Measurements from ENCODE around the gene PPP2R2B. TPM values are rescaled to one million over a fixed set of nuclear protein-coding genes. Genes with fewer than 3 reads are reported as not detected.

Gene PPP2R2B
- total and polyA plus RNA-seq, 2 experiments from 2014 or later = 14.4 to 21.1 TPM

DNA sequence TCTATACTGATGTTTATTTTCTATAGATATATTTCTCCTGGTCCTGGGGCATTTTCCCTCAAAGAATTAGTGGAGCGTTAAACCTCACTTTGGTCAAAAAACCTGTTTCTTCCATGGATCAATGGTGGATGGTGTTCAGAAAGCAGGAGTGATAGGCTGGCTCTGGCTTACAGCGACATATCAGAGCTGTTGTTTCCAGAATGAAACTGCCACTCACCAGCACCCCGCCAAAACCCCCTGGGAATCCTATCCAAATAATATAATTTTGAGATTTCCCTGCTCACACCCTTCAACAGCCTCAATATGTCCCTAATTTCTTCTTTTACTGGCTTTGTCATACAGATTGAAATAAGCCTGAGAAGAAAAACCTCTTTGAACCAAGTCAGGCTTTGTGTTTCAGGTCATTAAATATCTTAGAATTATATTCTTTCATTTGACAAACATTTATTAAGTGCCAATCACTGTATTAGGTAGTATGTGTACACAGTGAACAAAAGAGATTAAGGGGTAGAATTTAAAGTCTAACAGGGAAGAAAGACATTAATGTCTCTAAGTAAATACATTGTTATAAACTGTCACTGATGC lies 218.1 kb downstream of the PPP2R2B start:
- Histone ChIP-seq H3K4me1 (ENCODE audit: low read depth) (no peaks in the 10 kb centered on the region), H3K9me3 (ENCODE audit: low read depth) (no peaks in the 10 kb centered on the region), H3K36me3 (no peaks in the 10 kb centered on the region), H3K4me3 (no peak overlapping the region), H3K27ac (no peak overlapping the region), H3K27me3 (no peaks in the 10 kb centered on the region)
- no peak for DNase-seq (ENCODE audit: low read depth in 1 of 2, low spot score in 1 of 2)
- TF ChIP-seq, protein P1, sequence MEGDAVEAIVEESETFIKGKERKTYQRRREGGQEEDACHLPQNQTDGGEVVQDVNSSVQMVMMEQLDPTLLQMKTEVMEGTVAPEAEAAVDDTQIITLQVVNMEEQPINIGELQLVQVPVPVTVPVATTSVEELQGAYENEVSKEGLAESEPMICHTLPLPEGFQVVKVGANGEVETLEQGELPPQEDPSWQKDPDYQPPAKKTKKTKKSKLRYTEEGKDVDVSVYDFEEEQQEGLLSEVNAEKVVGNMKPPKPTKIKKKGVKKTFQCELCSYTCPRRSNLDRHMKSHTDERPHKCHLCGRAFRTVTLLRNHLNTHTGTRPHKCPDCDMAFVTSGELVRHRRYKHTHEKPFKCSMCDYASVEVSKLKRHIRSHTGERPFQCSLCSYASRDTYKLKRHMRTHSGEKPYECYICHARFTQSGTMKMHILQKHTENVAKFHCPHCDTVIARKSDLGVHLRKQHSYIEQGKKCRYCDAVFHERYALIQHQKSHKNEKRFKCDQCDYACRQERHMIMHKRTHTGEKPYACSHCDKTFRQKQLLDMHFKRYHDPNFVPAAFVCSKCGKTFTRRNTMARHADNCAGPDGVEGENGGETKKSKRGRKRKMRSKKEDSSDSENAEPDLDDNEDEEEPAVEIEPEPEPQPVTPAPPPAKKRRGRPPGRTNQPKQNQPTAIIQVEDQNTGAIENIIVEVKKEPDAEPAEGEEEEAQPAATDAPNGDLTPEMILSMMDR (IDR thresholded peaks at IDR 0.05; ENCODE audit: low read depth, low read length) = no peak

DNA sequence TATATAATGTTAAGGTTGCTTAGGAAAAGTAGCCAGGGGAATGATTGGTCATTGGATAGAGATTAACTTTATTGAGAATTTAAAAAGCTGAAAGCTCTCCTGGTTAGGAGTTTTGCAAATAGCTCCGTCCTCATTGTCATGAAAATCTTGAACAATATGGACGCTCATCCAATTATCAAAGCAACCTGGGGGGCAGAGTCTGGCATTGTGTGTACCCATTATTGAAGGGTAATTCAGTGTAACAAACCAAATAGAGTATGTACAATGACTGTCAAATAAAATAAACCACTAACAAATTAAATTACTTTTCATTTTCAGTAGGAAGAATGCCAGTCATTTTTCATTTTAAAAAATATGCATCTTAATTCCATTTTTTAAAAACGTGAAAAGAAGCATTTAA lies 218.6 kb downstream of the PPP2R2B start:
- Histone ChIP-seq H3K9me3 (ENCODE audit: low read depth) (no peaks in the 10 kb centered on the region), H3K4me3 (no peak overlapping the region), H3K4me1 (ENCODE audit: low read depth) (no peaks in the 10 kb centered on the region), H3K27ac (no peak overlapping the region), H3K36me3 (no peaks in the 10 kb centered on the region), H3K27me3 (no peaks in the 10 kb centered on the region)
- DNase-seq (ENCODE audit: low read depth in 1 of 2, low spot score in 1 of 2) = no peak
- TF ChIP-seq, protein P1 (IDR thresholded peaks at IDR 0.05; ENCODE audit: low read depth, low read length) = no peak

DNA sequence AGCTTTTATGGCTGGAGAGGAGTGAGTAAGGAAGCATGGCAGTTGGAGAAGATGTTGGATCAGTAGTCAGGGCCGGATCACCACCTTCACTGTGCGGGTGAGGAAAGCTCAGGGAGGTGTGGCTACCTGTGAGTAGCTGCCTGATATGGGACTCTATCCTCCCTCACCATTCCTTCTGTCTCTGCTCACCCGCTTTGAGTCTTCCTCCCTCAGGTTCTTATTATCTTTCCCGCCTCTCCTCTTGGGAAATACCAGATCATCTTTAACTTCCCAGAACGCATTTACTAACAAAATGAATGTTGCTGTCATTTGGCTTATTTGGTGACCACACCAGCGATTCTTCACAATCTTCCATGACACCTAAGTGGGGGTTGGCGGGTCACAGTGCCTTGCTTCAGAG lies 221.9 kb downstream of the PPP2R2B start:
- Histone ChIP-seq H3K9me3 (ENCODE audit: low read depth) (no peaks in the 10 kb centered on the region), H3K36me3 (no peaks in the 10 kb centered on the region), H3K27ac (no peak overlapping the region), H3K4me1 (ENCODE audit: low read depth) (no peaks in the 10 kb centered on the region), H3K27me3 (no peaks in the 10 kb centered on the region), H3K4me3 (no peak overlapping the region)
- no peak for DNase-seq (ENCODE audit: low read depth in 1 of 2, low spot score in 1 of 2)
- TF ChIP-seq, protein P1 (IDR thresholded peaks at IDR 0.05; ENCODE audit: low read depth, low read length) = no peak

DNA sequence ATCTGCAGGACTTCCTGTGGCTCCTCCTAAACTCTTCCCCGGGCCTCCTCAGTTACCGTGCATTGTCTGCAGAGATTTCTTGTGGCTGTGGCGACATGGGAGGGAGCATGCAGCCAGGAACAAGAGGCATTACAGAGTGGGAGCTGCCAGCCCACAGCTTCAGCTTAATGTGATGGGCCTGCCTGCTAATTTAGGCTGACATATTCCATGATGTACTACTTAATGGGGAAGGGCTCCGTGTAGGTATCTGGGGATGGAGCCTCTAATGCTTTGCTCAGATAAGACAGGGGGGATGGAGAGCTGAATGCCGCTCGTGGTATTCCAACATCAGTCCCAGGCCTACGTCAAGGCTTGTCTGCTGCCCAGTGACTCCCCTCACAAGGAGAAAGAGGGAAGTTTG lies 225.0 kb downstream of the PPP2R2B start:
- Histone ChIP-seq H3K4me1 (ENCODE audit: low read depth) (no peaks in the 10 kb centered on the region), H3K27me3 (no peaks in the 10 kb centered on the region), H3K9me3 (ENCODE audit: low read depth) (no peaks in the 10 kb centered on the region), H3K4me3 (no peak overlapping the region), H3K36me3 (no peaks in the 10 kb centered on the region), H3K27ac (no peak overlapping the region)
- no peak for DNase-seq (ENCODE audit: low read depth in 1 of 2, low spot score in 1 of 2)
- TF ChIP-seq, protein P1 (IDR thresholded peaks at IDR 0.05; ENCODE audit: low read depth, low read length) = no peak

DNA sequence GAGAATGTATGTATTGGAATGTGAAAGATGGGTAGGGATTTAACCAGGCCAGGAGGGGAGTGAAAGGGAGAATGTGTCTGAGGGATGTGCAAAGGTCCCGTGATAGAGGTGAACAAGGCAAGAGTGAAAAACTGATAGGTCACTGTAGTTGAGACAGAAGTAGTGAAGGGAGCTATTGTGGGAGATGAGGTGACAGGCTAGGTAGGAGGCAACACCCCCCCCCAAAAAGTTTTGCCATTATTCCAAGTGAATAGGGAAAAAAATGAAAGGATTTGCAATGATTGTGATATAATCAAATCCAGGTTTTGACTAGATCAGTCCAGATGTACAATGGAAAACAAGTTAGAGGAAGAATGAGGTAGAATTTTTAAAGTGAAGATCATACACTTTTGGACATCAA lies 226.0 kb downstream of the PPP2R2B start:
- no peaks in the 10 kb centered on the region for H3K36me3 ChIP-seq
- H3K4me1 ChIP-seq (ENCODE audit: low read depth) = peaks cover 4% of the 10 kb centered on the region
- no peaks in the 10 kb centered on the region for H3K9me3 ChIP-seq (ENCODE audit: low read depth)
- TF ChIP-seq, protein P1 (IDR thresholded peaks at IDR 0.05; ENCODE audit: low read depth, low read length) = no peak
- no peaks in the 10 kb centered on the region for H3K27me3 ChIP-seq
- DNase-seq (ENCODE audit: low read depth in 1 of 2, low spot score in 1 of 2) = no peak
- no peak overlapping the region for H3K27ac ChIP-seq
- no peak overlapping the region for H3K4me3 ChIP-seq

All from cardiac muscle cell (in vitro differentiated cells and primary cell).